Measurements from ENCODE around the gene CYP51A1.

DNA sequence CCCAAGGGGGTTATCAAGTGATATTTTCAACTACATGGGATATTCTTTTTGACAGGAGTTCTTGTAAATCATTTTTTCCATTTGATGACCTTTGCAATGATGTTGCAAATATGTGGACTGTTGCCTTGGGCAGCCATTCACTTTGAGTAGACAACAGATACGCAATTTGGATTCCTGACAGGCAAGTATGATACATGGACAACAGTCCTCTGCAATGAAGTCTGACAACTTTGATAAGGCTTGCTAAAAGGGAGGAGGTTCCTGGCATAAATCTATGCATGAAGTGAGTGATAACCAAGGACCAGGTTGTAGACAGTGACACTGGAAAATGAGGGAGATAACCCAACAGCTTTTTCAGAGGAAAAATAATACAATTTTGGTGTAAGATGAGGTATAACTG, 27.0 kb upstream of the CYP51A1 start:
- TF ChIP-seq ARNTL (CRISPR knock-in tag; IDR thresholded peaks at IDR 0.05; ENCODE audit: borderline replicate concordance, low read depth) (no peak), RARB (CRISPR knock-in tag; IDR thresholded peaks at IDR 0.05) (no peak), ZFP3 (CRISPR knock-in tag; IDR thresholded peaks at IDR 0.05) (no peak), TSHZ2 (CRISPR knock-in tag; IDR thresholded peaks at IDR 0.05) (no peak)
- TF ChIP-seq, protein P1, sequence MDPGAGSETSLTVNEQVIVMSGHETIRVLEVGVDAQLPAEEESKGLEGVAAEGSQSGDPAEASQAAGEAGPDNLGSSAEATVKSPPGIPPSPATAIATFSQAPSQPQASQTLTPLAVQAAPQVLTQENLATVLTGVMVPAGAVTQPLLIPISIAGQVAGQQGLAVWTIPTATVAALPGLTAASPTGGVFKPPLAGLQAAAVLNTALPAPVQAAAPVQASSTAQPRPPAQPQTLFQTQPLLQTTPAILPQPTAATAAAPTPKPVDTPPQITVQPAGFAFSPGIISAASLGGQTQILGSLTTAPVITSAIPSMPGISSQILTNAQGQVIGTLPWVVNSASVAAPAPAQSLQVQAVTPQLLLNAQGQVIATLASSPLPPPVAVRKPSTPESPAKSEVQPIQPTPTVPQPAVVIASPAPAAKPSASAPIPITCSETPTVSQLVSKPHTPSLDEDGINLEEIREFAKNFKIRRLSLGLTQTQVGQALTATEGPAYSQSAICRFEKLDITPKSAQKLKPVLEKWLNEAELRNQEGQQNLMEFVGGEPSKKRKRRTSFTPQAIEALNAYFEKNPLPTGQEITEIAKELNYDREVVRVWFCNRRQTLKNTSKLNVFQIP (CRISPR knock-in tag; IDR thresholded peaks at IDR 0.05; ENCODE audit: borderline replicate concordance, low read depth), result no peak

Data from SK-N-SH treated with all-trans-retinoic acid at 6 μM for 48 hours (cell line).